ENCODE results near the gene MZF1.
"Not testable (repeated sequence)": the region's sequence is repeated elsewhere in the genome, so short reads cannot be mapped to it uniquely, and the experiment has no call there.

MZF1 gene

DNA sequence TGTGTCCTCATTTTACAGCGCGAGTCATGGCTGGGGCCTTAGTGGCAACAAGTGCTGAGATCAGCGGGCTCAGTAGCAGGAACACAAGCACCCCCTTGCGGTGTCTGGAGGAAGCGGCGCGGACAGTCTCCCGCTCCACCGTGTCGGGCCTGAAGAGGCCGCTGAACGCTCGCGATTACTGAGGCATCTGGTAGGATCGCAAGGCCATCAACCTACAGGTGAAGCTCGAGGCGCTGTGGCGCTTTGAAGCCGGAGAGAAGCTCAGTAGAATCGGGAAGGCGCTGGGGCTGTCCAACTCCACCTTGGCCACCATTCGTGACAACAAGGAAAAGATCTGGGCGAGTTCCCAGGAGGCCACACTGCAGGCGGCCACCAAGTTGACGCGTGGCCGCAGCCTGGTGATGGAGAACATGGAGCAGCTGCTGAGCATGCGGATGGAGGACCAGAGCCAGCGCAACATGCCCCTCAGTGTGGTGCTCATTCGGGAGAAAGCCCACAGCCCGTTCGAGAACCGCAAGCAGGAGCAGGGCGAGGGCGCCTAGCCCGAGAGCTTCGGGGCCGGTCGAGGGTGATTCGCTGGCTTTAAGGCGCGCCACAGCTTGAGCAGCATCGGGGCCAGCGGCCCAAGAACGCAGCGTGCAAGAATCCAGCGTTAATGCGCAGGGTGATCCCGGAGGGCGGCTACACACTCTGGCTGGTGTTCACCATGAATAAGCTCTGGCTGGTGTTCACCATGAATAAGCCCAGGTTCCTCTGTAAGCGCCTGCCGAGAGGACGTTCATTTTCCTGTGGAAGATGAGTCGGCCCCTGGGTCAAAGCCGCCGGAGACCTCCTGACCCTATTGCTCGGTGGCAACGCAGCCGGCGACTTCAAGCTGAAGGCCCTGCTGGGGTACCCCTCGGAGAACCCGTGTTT is 8.3 kb upstream of the MZF1 start:
- TF ChIP-seq, protein P1, sequence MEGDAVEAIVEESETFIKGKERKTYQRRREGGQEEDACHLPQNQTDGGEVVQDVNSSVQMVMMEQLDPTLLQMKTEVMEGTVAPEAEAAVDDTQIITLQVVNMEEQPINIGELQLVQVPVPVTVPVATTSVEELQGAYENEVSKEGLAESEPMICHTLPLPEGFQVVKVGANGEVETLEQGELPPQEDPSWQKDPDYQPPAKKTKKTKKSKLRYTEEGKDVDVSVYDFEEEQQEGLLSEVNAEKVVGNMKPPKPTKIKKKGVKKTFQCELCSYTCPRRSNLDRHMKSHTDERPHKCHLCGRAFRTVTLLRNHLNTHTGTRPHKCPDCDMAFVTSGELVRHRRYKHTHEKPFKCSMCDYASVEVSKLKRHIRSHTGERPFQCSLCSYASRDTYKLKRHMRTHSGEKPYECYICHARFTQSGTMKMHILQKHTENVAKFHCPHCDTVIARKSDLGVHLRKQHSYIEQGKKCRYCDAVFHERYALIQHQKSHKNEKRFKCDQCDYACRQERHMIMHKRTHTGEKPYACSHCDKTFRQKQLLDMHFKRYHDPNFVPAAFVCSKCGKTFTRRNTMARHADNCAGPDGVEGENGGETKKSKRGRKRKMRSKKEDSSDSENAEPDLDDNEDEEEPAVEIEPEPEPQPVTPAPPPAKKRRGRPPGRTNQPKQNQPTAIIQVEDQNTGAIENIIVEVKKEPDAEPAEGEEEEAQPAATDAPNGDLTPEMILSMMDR (IDR thresholded peaks at IDR 0.05; ENCODE audit: low read depth, low read length): peak; percentile 97
- DNase-seq (ENCODE audit: extremely low read depth, low read depth): peak; percentile 63

DNA sequence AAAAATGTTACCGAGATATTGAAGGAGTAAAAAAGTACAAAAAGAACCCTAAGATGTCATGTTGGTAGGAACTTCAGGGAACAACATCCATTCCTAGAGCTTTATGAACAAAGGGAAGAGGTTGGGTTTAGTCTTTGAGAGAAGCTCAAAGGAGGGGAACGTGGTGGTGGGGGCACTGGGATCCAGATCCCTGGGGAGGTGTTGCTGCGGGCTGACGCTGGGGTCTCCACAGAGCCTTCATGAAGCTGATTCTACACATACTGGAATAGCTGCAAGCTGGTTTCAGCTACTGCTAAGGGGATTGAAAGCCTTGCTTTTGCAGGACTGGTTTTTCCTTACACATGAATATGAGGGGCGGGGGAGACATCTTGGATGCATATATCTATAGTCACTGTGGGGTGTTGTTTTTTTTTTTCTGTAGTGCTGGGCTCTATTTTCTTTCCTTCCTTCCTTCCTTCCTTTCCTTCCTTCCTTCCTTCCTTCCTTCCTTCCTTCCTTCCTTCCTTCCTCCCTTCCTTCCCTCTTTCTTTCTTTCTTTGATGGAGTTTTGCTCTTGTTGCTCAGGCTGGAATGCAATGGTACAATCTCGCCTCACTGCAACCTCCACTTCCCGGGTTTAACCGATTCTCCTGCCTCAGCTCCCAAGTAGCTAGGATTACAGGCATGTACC is 6.5 kb upstream of the MZF1 start:
- TF ChIP-seq, protein P1 (IDR thresholded peaks at IDR 0.05; ENCODE audit: low read depth, low read length): no peak
- no peak for DNase-seq (ENCODE audit: extremely low read depth, low read depth)

DNA sequence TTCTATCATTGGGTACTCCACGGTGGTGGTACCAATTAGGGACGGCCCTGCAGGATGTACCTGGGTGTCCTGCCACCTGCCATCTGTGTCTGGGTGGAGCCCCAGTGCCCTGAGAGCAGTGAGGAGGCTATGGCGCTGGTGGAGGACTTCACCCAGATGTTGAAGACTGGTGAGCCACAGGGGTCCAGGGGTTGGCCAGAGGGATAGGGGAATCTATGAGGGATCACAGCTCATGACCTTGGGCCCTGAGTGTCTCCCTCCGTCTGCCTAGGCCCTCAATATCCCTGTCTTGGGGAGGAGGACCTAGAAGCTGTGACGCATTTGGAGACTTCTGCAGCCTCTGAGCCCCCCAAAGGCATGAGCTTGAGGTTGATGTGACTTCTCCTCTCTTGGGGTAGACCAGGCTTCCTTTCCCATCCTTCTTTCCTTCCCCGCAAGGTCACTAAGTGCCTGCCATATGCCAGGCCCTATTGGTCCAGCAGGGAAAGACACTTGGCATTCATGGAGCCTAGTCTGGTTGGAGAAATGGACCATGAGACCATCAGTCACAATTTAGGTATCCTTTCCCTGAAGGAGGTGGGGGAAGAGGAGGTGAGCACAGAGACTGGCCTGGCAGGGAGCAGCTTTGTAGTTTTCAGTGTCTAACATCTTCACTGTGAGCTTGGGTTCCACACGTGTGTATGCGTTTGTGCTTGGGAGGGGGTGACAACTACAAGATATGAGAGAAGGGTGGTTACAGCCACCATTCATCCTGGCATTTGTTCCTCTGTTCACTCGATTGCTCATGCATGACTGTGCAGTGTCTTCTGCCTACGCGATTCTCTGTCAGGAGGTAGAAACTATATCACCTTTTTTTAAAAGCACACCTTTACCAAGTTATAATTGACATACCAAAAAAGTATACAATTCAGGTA is 5.1 kb upstream of the MZF1 start:
- no peak for DNase-seq (ENCODE audit: extremely low read depth, low read depth)
- TF ChIP-seq, protein P1 (IDR thresholded peaks at IDR 0.05; ENCODE audit: low read depth, low read length): no peak

DNA sequence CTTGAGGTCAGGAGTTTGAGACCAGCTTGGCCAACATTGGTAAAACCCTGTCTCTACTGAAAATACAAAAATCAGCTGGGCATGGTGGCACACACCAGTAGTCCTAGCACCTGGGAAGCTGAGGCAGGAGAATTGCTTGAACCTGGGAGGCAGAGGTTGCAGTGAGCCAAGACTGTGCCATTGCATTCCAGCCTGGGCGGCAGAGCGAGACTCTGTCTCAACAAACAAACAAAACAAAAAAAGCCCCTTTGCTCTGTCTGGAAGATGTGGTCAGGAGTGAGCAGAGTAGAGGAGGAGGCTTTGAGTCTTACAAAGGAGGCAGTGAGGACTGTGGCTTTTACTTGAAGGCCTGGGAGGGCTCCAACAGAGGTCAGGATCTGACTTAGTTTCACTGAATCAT is 4.4 kb upstream of the MZF1 start:
- not testable (repeated sequence) for DNase-seq (ENCODE audit: extremely low read depth, low read depth)

DNA sequence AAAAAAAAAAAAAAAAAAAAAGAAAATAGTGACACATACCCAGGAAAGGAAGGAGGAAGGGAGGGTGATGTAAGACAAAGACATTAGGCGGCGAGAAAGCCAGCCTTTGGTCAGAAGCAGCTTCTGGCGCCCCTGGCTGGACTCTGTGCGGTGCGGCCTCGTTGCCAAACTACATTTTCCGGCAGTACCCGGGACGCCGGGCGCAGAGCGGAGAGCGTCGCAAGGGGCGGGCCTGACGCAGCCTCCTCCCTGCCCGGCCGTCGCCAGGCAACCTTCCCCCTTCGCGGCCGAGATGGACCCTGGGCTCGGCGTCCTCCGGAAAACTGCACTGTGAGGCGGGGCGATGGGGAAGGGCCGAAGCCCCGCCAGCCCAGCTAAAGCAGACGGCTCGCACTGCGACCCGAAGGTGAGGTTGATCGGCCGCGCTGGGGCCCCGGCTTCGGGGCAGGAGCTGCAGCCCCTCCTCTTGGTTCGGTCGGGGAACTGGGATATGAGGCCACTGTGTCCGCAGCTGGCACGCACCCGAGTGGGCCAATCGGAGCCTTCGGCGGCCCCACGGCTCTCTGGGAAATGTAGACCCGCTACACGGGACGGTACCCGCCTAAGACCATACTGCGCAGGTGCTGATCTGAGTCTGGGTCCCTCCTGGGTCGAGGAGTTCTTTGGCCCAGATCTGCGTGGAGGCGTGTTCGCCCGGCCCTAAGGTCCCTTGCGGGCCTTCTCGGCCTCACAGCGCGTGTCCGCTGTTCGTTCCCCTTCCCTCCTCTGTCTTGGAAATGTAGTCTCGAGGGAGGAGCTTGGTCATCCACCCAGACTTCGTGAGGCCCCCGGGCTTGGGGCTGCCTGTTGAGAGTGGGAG is 2.3 kb upstream of the MZF1 start:
- DNase-seq (ENCODE audit: extremely low read depth, low read depth): peak; percentile 76

GRCh38 chr19:58573658-58574164 is 576 bp upstream of the MZF1 start:
- TF ChIP-seq, protein P1 (IDR thresholded peaks at IDR 0.05; ENCODE audit: low read depth, low read length): no peak
- DNase-seq (ENCODE audit: extremely low read depth, low read depth): no peak

More for the DNA sequence above, 2.3 kb upstream of the MZF1 start:
- TF ChIP-seq, protein P1 (IDR thresholded peaks at IDR 0.05; ENCODE audit: low read depth, low read length): no peak; the same call in none of the 2 replicates

Data from AG09319 (cell line).